Natural killer cell (primary cell): ENCODE measurements around the gene ZNF317. TPM values are rescaled to one million over a fixed set of nuclear protein-coding genes. Genes with fewer than 3 reads are reported as not detected.
A peak's percentile ranks its signal among the peaks of the same experiment; 100 is the strongest.

Experiments
- ATAC-seq, 3 donors: fragments of 150-1000 bp in 2 of 3; fragments of 200-7000 bp in 1 of 3; cut with Tn5 transposase; 1 replicate in 1 of 3; 2 replicates in 2 of 3; pipeline ENCODE4 v1.10.0; 2021; ENCODE audit warnings: mild to moderate bottlenecking in 2 of 3, moderate library complexity in 2 of 3
- DNase-seq, 2 donors: peaks; one replicate each; pipeline versions ENCODE4 v3.0.0 to v3.0.0-alpha.2; 2013 to 2021; ENCODE audit warnings: mixed read lengths in 1 of 2
- H3K27ac ChIP-seq: one replicate; pipeline ENCODE4 v1.5.1; 2013; ENCODE audit warnings: mild to moderate bottlenecking, low read length
- H3K27me3 ChIP-seq: one replicate; pipeline ENCODE4 v1.6.1; 2013; ENCODE audit warnings: low read length; ENCODE audit not compliant: control insufficient read depth, insufficient read depth
- H3K36me3 ChIP-seq: one replicate; pipeline ENCODE4 v1.6.1; 2013; ENCODE audit warnings: low read length; ENCODE audit not compliant: control insufficient read depth, insufficient read depth
- H3K4me1 ChIP-seq: one replicate; pipeline ENCODE4 v1.6.1; 2013; ENCODE audit warnings: low read length; ENCODE audit not compliant: control insufficient read depth, insufficient read depth
- H3K4me3 ChIP-seq: one replicate; pipeline ENCODE4 v1.5.1; 2013; ENCODE audit warnings: low read length
- H3K9me3 ChIP-seq: one replicate; pipeline ENCODE4 v1.6.1; 2013; ENCODE audit warnings: low read length; ENCODE audit not compliant: control insufficient read depth, insufficient read depth
- H3K27ac Mint-ChIP-seq, 2 donors: one replicate each; pipeline ENCODE4 v1.8.0; 2022; ENCODE audit warnings: mild to moderate bottlenecking in 2 of 2, mixed read lengths in 2 of 2, moderate library complexity in 1 of 2
- H3K27me3 Mint-ChIP-seq, 2 donors: one replicate each; pipeline ENCODE4 v1.8.0; 2022; ENCODE audit warnings: low read depth in 2 of 2, mixed read lengths in 2 of 2
- H3K36me3 Mint-ChIP-seq: one replicate; pipeline ENCODE4 v1.8.0; 2022; ENCODE audit warnings: mixed read lengths
- H3K4me1 Mint-ChIP-seq, 2 donors: one replicate each; pipeline ENCODE4 v1.8.0; 2022; ENCODE audit warnings: mixed read lengths in 2 of 2
- H3K4me3 Mint-ChIP-seq: one replicate; pipeline ENCODE4 v1.8.0; 2022; ENCODE audit warnings: mild to moderate bottlenecking, moderate library complexity, mixed read lengths
- H3K9me3 Mint-ChIP-seq, 2 donors: one replicate each; pipeline ENCODE4 v1.8.0; 2022; ENCODE audit warnings: mixed read lengths in 2 of 2
- WGBS: methylation state at CpG from one replicate; pipeline ENCODE4 v1.1.7; 2013; ENCODE audit warnings: missing lambda C conversion rate; ENCODE audit not compliant: insufficient coverage; 5-methylcytosine and 5-hydroxymethylcytosine counted together
- intact Hi-C: fragments of 100-400 bp; cut with micrococcal nuclease; formaldehyde crosslinking; loops from one replicate; pipeline ENCODE4 v1.14.2; 2022
- total RNA-seq, 4 donors: library from RNA; stranded (reverse); fragments of 120-200 nt in 1 of 4; gene quantifications; one replicate each; pipeline versions ENCODE4 v1.2.3 to v1.2.4, GENCODE V29; 2013 to 2022
- TF ChIP-seq, protein P1 (sequence below): fragments of 200-600 bp; IDR thresholded peaks from one replicate; pipeline ENCODE4 v1.8.0; 2022; ENCODE audit warnings: antibody characterized with exemption

The ZNF317 gene
- total RNA-seq, 3 donors from 2014 or later (not counting 1 experiment from before 2014, with no cell fraction given) = 78.0 to 91.2 (median 82.8) TPM

DNA sequence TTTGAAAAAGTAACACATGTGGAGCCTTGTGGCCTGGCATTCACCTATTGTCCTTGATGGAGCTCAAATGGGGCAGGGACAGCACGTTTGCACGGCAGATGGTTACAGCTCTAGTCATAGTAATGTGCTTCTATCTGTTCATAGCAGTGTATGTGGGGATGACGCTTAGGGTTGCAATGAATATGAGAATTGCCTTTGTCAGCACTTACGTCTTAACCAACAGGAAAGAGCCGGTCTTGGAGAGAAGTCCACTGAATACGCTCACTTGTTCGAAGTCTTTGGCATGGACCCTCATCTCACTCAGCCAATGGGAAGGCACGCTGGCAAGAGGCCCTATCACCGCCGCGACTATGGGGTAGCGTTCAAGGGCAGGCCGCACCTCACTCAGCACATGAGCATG is 19.7 kb downstream of the ZNF317 start:
- WGBS = 98% methylated on average over 13 of the region's 13 CpGs
- Histone ChIP-seq H3K4me3 (no peak overlapping the region), H3K4me1 (peaks cover 4% of the 10 kb centered on the region), H3K27ac (no peak overlapping the region), H3K9me3 (peaks cover 4% of the 10 kb centered on the region), H3K36me3 (peaks cover 71% of the 10 kb centered on the region), H3K27me3 (no peaks in the 10 kb centered on the region)
- Mint-ChIP-seq H3K36me3 (peaks cover 32% of the 10 kb centered on the region), H3K27me3 (no peaks in the 10 kb centered on the region), H3K27ac (no peak overlapping the region), H3K4me3 (no peak overlapping the region), H3K9me3 (no peaks in the 10 kb centered on the region), H3K4me1 (peaks cover 15 to 16% of the 10 kb centered on the region in 2 donors)
- ATAC-seq (no peak), DNase-seq (no peak)
- intact Hi-C loops = no loop called here
- TF ChIP-seq, protein P1, sequence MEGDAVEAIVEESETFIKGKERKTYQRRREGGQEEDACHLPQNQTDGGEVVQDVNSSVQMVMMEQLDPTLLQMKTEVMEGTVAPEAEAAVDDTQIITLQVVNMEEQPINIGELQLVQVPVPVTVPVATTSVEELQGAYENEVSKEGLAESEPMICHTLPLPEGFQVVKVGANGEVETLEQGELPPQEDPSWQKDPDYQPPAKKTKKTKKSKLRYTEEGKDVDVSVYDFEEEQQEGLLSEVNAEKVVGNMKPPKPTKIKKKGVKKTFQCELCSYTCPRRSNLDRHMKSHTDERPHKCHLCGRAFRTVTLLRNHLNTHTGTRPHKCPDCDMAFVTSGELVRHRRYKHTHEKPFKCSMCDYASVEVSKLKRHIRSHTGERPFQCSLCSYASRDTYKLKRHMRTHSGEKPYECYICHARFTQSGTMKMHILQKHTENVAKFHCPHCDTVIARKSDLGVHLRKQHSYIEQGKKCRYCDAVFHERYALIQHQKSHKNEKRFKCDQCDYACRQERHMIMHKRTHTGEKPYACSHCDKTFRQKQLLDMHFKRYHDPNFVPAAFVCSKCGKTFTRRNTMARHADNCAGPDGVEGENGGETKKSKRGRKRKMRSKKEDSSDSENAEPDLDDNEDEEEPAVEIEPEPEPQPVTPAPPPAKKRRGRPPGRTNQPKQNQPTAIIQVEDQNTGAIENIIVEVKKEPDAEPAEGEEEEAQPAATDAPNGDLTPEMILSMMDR = no peak

DNA sequence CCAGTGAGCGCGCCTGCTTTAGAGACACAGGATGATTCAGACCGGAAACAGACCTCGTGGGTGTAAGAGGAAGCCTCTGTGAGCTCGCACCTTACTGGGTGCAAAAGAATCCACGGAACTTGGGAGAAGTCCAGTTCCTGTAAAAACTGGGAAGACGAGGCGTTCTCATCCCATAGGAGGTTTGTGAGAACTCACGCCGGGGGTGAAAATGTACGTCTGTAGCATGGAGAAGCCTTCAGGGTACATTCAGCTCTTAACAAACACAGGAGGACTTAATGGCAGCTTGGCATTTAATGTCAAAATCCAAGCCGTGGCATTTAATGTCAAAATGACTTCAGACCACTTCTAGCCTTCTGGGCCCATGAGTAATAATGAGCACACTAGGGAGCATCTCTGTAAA is 21.2 kb downstream of the ZNF317 start:
- Histone ChIP-seq H3K4me1 (peaks cover 3% of the 10 kb centered on the region), H3K27me3 (no peaks in the 10 kb centered on the region), H3K9me3 (peaks cover 4% of the 10 kb centered on the region), H3K4me3 (no peak overlapping the region), H3K27ac (no peak overlapping the region), H3K36me3 (peaks cover 66% of the 10 kb centered on the region)
- H3K4me3 Mint-ChIP-seq = no peak overlapping the region
- ATAC-seq (no peak), DNase-seq (no peak)
- intact Hi-C loops = no loop called here
- H3K4me1 Mint-ChIP-seq = peaks cover 3 to 4% of the 10 kb centered on the region in 2 donors
- H3K27me3 Mint-ChIP-seq = no peaks in the 10 kb centered on the region
- 96% methylated on average over 12 of the region's 12 CpGs for WGBS
- H3K9me3 Mint-ChIP-seq = no peaks in the 10 kb centered on the region
- no peak overlapping the region for H3K27ac Mint-ChIP-seq
- TF ChIP-seq, protein P1 = no peak
- H3K36me3 Mint-ChIP-seq = peaks cover 32% of the 10 kb centered on the region

DNA sequence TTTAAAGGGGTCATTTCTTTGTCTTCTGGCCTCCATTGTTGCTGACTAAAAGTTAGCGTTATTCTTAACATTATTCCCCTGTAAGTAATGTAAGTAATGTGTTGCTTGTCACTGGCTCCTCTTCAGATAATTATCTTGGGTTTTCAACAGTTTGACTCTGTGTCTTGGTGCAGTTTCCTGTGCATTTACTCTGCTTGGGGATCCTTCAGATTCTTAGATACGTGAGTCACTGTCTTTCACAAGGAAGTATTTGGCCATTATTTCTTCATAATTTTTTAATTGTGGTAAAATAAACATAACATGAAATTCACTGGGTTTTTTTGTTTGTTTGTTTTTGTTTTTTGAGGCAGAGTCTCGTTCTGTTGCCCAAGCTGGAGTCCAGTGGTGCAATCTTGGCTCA is 25.1 kb downstream of the ZNF317 start:
- no peak overlapping the region for H3K4me3 Mint-ChIP-seq
- no peaks in the 10 kb centered on the region for H3K4me1 ChIP-seq
- TF ChIP-seq, protein P1 = no peak
- H3K9me3 Mint-ChIP-seq = no peaks in the 10 kb centered on the region
- no peak overlapping the region for H3K4me3 ChIP-seq
- no peaks in the 10 kb centered on the region for H3K27me3 Mint-ChIP-seq
- H3K27ac ChIP-seq = no peak overlapping the region
- H3K27me3 ChIP-seq = no peaks in the 10 kb centered on the region
- WGBS = 94% methylated on average over 3 of the region's 3 CpGs
- H3K9me3 ChIP-seq = peaks cover 4% of the 10 kb centered on the region
- no peak for DNase-seq
- no peaks in the 10 kb centered on the region for H3K4me1 Mint-ChIP-seq
- H3K27ac Mint-ChIP-seq = no peak overlapping the region
- peaks cover 35% of the 10 kb centered on the region for H3K36me3 ChIP-seq
- no peak for ATAC-seq
- peaks cover 34% of the 10 kb centered on the region for H3K36me3 Mint-ChIP-seq
- intact Hi-C loops = no loop called here

DNA sequence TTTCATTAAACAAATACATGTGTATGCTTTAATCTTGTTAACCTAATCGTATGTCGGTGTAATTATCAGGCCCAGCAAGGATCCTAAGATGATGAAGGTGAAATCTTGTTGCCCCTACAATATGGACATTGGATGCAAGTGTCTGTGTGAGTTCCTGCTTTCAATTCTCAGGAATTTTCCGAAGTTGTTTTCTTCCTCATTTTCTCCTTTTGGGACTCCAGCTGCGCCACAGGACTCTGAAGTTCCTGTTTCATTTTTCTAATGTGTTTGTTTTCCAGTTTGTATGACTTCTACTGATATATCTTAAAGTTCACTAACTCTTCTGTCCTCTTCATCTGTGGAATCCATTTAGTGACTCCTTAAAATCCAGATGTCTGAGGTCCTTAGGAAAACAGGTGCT is 26.6 kb downstream of the ZNF317 start:
- ATAC-seq = no peak
- Mint-ChIP-seq H3K36me3 (peaks cover 21% of the 10 kb centered on the region), H3K27ac (peak overlapping the region in 1 of 2 donors; percentile 42), H3K4me1 (no peaks in the 10 kb centered on the region), H3K27me3 (no peaks in the 10 kb centered on the region), H3K4me3 (no peak overlapping the region), H3K9me3 (no peaks in the 10 kb centered on the region)
- no peaks in the 10 kb centered on the region for H3K4me1 ChIP-seq
- H3K27ac ChIP-seq = no peak overlapping the region
- TF ChIP-seq, protein P1 = no peak
- peaks cover 19% of the 10 kb centered on the region for H3K36me3 ChIP-seq
- H3K9me3 ChIP-seq = no peaks in the 10 kb centered on the region
- 87% methylated on average over 3 of the region's 4 CpGs for WGBS
- no peaks in the 10 kb centered on the region for H3K27me3 ChIP-seq
- no peak for DNase-seq
- no peak overlapping the region for H3K4me3 ChIP-seq
- intact Hi-C loops = no loop called here
